NCI-H526 (cell line): ENCODE measurements around the gene DCAKD.
"Not testable (repeated sequence)": the region's sequence is repeated elsewhere in the genome, so short reads cannot be mapped to it uniquely, and the experiment has no call there.

Experiments
- DNase-seq, 2 experiments: peaks; one replicate each; lab custom pipeline; 2025; lab: John Stamatoyannopoulos, UW

The DCAKD gene

GRCh38 chr17:45063198-45063597 lies 11.8 kb upstream of the DCAKD start:
- DNase-seq = no peak

GRCh38 chr17:45061606-45062205 lies 10.3 kb upstream of the DCAKD start:
- no peak for DNase-seq

- peak; percentile 100 for DNase-seq
Observed at GRCh38 chr17:45060797-45061605, 9.6 kb upstream of the DCAKD start, which contains the start of gene NMT1. Gene NMT1 (plus strand): TSS chr17:45061317. CDS start chr17:45061330, 13 bp downstream.

GRCh38 chr17:45060382-45060796 lies 9.0 kb upstream of the DCAKD start:
- DNase-seq = no peak

GRCh38 chr17:45052052-45052772 lies 780 bp upstream of the DCAKD start:
- peak in 1 of 2 experiments; percentile 60 for DNase-seq

- DNase-seq = not testable (repeated sequence)
Observed at GRCh38 chr17:45051720-45052051, 254 bp upstream of the DCAKD start.

- peak; percentile 38 to 51 for DNase-seq
Observed at GRCh38 chr17:45050481-45051059, 862 bp downstream of the DCAKD start.

GRCh38 chr17:45048795-45049563 lies 2.5 kb downstream of the DCAKD start:
- no peak for DNase-seq

GRCh38 chr17:45046537-45047125 lies 4.8 kb downstream of the DCAKD start:
- no peak for DNase-seq

GRCh38 chr17:45043813-45044540 lies 7.5 kb downstream of the DCAKD start:
- no peak for DNase-seq

GRCh38 chr17:45042346-45043120 lies 8.9 kb downstream of the DCAKD start:
- DNase-seq = no peak

GRCh38 chr17:45040459-45040858 lies 11.0 kb downstream of the DCAKD start:
- DNase-seq = no peak

- DNase-seq = no peak
Observed at GRCh38 chr17:45038728-45039634, 12.5 kb downstream of the DCAKD start.

GRCh38 chr17:45036691-45037090 lies 14.7 kb downstream of the DCAKD start:
- DNase-seq = no peak

- DNase-seq = no peak
Observed at GRCh38 chr17:45035848-45036247, 15.6 kb downstream of the DCAKD start.

GRCh38 chr17:45034599-45034998 lies 16.8 kb downstream of the DCAKD start:
- no peak for DNase-seq

- DNase-seq = no peak
Observed at GRCh38 chr17:45032174-45032541, 19.3 kb downstream of the DCAKD start.

- no peak for DNase-seq
Observed at GRCh38 chr17:45031231-45032173, 19.9 kb downstream of the DCAKD start.
